Stimulated activated CD8-positive, alpha-beta memory T cell treated with anti-CD3 and anti-CD28 coated beads, Interleukin-7, amount 100 ng/mL, for 1 hour (primary cell): ENCODE measurements around the gene ITGAL.
"Not testable (repeated sequence)": the region's sequence is repeated elsewhere in the genome, so short reads cannot be mapped to it uniquely, and the experiment has no call there.

Source experiments
- DNase-seq, 2 donors: peaks; one replicate each; pipeline ENCODE4 v3.0.0-alpha.2; 2020; ENCODE audit warnings: low read depth in 2 of 2

Gene ITGAL

DNA sequence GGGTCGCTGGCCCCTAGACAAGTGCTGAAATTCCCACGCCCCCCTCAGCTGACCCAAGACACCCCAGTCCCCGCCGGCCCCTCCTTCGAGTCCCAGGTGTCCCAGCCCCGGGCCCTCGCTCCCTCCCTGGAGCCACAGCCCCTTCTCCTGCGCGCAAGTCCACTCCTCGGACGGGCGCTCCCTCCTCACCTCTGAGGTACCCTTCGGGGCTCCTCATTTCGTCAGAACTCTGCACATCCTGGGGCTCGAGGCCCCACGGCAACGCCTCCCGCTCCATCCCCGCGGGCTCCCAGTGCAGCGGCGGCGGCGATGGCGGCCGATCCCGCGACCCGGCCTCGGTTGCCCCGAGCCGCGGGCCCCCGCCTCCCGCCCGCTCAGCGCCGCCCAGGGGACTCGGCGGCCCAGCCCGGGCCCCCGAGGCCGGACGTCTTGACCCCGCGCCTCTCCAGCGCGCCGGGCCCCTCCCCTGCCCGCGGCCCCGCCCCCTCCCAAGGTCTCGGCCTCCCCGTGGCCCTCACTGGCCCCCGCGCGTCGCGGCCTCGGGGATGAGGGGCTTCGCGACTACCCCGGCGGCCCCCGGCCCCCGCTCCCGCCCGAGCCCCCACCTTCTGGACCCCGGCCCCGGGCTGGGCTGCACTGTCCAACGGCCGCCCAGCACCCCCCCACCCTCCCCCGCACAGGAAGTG is 53.7 kb downstream of the ITGAL start, which contains the start of gene ZNF768:
Gene ZNF768 (minus strand): TSS at position 430 of the 686 bp plus-strand sequence. CDS start 153 bp downstream, at position 277.
- no peak for DNase-seq

DNA sequence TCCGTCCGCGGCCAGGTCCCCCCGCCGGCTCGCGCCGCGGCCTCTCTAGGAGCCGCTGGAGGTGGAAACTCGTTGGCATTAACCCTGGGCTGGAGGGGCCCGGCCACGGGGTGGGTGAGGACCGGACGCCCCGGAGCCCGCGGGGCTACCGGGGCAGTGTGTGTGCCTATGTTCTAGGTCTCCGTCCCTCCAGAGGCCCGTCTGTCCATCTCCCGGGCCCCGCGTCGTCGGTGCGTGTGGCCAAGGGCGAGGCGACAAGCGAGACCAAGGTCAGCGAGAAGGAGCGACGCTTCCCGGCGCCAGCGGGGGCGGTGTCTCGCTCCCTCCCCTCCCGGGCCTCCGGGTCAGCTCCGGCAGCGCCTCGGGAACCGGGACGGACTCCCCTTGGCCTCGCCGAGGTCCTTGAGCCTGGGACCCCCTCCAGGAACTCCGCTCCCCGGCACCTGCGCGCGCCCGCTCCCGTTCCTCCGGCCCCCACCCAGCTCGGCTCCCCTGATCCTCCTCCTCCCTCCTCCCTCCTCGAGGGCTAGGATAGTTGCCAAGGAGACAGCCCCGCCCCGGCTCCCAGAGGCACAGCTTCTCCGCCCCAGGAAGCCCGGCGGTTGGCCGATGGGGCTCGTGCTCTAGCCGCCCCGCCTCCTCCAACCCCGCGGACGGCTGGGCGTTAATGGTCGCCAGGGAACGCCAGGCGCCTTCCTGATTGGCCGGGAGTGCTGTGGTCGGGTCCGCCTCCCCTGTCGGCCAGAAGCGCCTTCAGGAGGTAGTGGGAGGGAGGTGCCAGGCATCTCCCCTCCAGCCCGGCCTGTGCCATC is 54.5 kb downstream of the ITGAL start:
- peak; percentile 75 to 79 for DNase-seq

GRCh38 chr16:30527635-30528178 is 55.2 kb downstream of the ITGAL start:
- DNase-seq, result no peak

DNA sequence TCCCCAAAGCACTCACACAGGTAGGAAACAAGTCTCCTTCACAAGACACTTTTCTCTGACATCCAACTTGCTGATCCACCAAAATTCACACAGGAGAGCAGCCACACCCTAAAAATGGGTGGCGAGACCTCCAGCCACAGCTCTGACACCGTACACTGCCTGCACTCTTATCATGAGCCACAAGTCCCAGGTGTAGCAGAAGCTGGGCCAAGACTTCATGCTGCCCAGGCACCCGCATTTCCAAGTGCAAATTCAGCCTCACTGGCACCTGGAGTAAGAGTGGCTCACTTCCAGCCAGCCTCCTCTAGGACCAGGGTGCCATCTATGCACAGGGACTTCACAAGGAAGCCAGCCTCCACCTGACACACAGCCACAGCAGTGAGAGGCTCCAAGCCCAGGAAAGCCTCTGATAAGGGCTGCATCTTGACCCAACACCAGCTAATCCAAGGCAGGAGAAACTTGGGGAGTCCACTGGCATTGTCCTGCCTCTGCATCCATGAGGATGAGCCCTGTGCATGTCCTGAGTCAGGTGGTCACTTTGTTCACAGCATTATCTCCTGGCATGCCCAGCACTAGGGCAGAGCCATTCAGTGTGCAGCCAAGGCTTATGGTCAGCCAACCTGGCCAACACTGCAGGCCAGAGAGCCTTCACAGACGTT is 56.4 kb downstream of the ITGAL start:
- DNase-seq, result no peak

GRCh38 chr16:30530163-30531037 is 57.9 kb downstream of the ITGAL start:
- no peak for DNase-seq

GRCh38 chr16:30532285-30533145 is 60.0 kb downstream of the ITGAL start:
- DNase-seq, result no peak

- no peak for DNase-seq
These were observed 60.6 kb downstream of the ITGAL start for GRCh38 chr16:30533146-30533522.

- no peak for DNase-seq
These were observed 61.3 kb downstream of the ITGAL start for GRCh38 chr16:30533748-30534367.

DNA sequence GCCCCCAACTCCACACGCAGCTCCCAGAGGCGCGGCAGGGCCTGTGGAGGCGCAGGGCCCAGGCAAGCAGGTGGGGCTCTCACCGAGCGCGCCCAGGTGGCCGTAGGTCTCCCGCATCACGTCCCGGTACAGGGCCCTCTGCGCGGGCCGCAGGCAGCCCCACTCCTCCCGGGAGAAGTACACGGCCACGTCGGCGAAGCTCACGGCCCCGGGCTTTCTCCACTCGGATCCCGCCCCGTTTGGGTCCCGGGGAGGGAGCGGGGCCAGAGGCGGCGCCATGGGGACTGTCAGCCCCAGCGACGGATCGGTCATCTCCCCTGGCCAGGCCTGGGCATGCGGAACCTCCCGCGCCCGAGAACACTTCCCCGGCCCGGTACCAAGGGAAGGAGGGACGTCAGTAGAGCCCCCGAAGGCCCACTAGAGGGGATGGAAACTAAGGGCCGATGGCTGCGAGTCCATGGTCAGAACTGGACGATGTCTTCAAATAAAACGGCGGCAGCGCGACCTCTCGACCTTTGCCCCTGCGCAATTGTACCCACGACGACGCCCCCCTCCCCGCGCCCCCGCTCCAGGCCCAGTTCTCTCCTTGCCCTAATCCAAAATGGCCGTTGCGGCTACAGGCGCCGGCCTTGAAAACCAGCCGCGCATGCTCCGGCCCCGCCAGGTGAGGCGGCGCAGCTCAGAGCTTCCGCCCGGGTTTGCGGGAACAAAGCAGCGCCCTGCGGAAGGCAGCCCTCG is 62.0 kb downstream of the ITGAL start, which contains the start of gene ZNF747:
Gene ZNF747 (minus strand): TSS at position 491 of the 738 bp plus-strand sequence. CDS start 179 bp downstream, at position 312.
- DNase-seq, result peak; percentile 81 to 84

- DNase-seq, result no peak
These were observed 62.7 kb downstream of the ITGAL start for GRCh38 chr16:30535106-30535776.

DNA sequence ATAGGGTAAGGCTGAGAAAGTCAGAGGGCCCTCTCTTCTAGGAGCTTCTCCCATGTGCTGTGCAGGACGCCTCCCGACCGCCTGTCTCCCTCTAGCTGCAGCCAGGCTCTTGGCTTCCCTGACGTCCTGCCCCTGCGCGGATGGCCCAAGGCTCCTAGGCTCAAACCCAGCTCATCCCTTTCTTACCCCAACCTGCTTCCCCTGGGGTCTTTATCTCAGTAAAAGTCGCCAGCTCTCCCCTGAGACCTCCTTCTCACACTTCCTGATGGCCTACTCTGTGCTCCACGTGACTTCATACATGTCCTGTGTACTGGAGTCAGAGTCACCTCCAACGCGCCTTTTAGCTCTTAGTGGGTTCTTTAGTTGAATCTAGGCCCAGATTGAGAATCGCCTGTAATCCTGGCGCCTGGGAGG is 63.2 kb downstream of the ITGAL start:
- DNase-seq, result no peak

DNA sequence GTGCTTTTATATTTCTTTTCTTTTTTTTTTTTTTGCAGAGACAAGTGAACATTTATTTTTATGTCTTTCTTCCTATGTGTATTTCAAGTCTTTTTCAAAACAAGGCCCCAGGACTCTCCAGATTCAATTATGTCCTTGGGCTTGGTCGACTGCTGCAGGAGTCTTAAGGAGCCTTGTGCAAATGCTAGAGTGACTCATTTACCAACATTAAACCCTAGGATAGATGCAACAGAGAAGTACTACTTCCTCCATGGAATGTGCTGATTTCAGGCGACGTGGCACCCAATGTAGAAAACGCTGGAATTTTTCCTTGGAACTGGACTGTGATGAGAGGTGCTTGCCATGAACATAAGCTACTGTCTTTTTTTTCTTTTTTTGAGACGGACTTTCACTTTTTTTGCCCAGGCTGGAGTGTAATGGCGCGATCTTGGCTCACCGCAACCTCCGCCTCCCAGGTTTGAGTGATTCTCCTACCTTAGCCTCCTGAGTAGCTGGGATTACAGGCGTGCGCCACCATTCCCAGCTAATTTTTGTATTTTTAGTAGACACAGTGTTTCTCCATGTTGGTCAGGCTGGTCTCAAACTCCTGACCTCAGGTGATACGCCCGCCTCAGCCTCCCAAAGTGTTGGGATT is 64.0 kb downstream of the ITGAL start:
- not testable (repeated sequence) for DNase-seq

DNA sequence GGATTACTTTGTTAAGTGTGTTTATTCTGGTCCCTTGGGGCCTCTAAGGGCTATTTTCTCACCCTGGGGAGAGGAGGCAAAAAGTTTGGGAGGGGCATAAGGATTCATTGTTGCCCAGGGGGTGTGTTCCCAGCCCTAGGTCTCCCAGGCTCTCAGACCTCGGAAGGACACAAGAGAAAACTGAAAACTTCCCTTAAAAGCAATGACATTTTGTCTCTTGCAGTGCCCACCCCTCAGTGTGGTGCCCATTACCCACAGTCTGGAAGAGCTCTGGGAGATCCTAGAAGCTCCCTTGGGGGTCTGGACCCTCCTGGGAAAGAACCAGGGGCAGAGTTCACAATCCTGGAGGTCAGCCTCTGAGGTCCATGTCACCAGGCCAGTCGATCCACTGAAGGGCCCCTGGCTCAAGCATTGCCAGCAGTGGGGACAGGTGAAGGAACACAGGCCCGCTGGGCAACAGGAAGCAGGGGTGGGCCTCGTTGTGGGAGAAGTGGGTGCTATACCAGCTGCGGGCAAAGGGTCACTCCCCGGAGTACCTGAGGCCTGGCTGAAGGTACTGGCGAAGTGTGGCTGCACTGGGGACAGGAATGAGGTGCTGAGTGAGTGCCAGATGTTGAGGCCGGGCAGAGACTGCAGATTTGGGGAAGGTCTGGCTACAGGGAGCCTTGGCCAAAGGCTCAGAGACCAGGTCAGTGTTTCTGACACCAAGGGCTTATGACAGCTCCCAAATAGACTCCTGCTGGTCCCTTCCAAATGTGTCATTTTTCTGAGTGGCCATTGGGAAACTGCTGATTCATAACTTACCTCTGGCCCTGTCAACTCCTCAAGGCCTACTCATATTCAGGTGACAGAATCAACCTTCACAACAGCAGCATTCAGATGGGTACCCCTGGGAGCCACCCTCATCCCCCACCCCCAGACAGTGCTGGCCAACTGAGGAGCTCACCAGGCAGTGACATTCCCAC is 66.7 kb downstream of the ITGAL start:
- no peak for DNase-seq

GRCh38 chr16:30539986-30540526 is 67.5 kb downstream of the ITGAL start:
- not testable (repeated sequence) for DNase-seq

GRCh38 chr16:30540916-30541464 is 68.4 kb downstream of the ITGAL start:
- not testable (repeated sequence) for DNase-seq
